BLaER1 treated with 17β-estradiol and CSF1 and Interleukin-3, amounts not matched to agents 10 nM and 100 nM (cell line): ENCODE results near the gene TCFL5.

Source experiments
- H3K27ac ChIP-seq, 11 experiments: shearing (Covaris generic); formaldehyde crosslinking; 2 replicates each; pipeline ENCODE4 v1.8.1; 2022
- H3K27me3 ChIP-seq, 11 experiments: shearing (Covaris generic); formaldehyde crosslinking; 2 replicates each; pipeline ENCODE4 v1.8.1; 2022
- H3K36me3 ChIP-seq, 11 experiments: shearing (Covaris generic); formaldehyde crosslinking; 2 replicates each; pipeline ENCODE4 v1.8.1; 2022
- H3K4me1 ChIP-seq, 10 experiments: shearing (Covaris generic); formaldehyde crosslinking; 2 replicates each; pipeline ENCODE4 v1.8.1; 2022
- H3K4me2 ChIP-seq, 11 experiments: shearing (Covaris generic); formaldehyde crosslinking; 2 replicates each; pipeline ENCODE4 v1.8.1; 2022
- H3K4me3 ChIP-seq, 10 experiments: shearing (Covaris generic); formaldehyde crosslinking; 2 replicates each; pipeline ENCODE4 v1.8.1; 2022
- H3K9ac ChIP-seq, 11 experiments: shearing (Covaris generic); formaldehyde crosslinking; 2 replicates each; pipeline ENCODE4 v1.8.1; 2022
- H3K9me3 ChIP-seq, 11 experiments: shearing (Covaris generic); formaldehyde crosslinking; replicated peaks in 1 of 11; 2 replicates each; pipeline ENCODE4 v1.8.1; 2022
- H4K20me1 ChIP-seq, 11 experiments: shearing (Covaris generic); formaldehyde crosslinking; 2 replicates each; pipeline ENCODE4 v1.8.1; 2022
- Cebpa-rat ChIP-seq, 11 experiments: shearing (Covaris generic); IDR thresholded peaks; 2 replicates each; pipeline ENCODE4 v1.8.1; 2022

Gene TCFL5

DNA sequence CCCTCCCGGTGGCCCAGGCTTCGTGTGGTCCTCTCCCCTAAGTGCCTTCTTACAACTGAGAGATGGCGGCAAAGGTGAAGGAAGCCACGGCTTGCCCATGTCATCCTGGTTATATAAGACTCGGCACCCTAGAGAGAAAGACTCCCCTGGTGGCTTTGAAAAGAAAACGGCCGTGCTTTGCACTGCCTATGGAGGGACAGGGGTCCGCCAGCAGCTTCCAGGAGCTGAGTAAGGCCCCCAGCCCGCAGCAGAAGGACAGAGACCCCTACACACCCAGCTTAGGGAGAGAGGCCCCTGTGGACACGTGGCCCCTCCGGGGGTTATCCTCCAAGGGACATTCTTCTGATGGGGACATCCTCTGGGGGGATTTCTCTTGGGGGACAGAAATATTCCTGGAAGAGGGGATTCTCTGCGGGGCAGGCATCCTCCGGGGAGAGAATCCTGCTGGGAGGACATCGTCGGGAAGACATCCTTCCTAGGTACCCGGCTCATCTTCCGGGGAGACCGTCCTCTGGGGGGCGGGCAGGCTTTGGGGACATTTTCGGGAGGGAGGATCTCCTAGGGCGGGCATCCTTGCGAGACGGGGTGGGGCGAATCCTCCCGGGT, 57.5 kb downstream of the TCFL5 start:
- Histone ChIP-seq H3K4me1 (peaks cover 58 to 70% (median 67%) of the 10 kb centered on the region in 10 experiments), H4K20me1 (peaks cover 31 to 65% (median 45%) of the 10 kb centered on the region in 11 experiments), H3K9ac (peak overlapping the region in 10 of 11 experiments; percentile 1 to 73 (median 66); a peak in 17 of 22 replicates), H3K9me3 (no peaks in the 10 kb centered on the region), H3K36me3 (peaks cover 42 to 60% (median 55%) of the 10 kb centered on the region in 11 experiments), H3K27me3 (no peaks in the 10 kb centered on the region), H3K4me2 (peak overlapping the region; percentile 84 to 99 (median 91)), H3K4me3 (peak overlapping the region in 9 of 10 experiments; percentile 51 to 94 (median 61); a peak in 19 of 20 replicates), H3K27ac (peak overlapping the region in 9 of 11 experiments; percentile 23 to 73 (median 62); a peak in 15 of 22 replicates)
- no peak for TF ChIP-seq Cebpa-rat (IDR thresholded peaks at IDR 0.05)

DNA sequence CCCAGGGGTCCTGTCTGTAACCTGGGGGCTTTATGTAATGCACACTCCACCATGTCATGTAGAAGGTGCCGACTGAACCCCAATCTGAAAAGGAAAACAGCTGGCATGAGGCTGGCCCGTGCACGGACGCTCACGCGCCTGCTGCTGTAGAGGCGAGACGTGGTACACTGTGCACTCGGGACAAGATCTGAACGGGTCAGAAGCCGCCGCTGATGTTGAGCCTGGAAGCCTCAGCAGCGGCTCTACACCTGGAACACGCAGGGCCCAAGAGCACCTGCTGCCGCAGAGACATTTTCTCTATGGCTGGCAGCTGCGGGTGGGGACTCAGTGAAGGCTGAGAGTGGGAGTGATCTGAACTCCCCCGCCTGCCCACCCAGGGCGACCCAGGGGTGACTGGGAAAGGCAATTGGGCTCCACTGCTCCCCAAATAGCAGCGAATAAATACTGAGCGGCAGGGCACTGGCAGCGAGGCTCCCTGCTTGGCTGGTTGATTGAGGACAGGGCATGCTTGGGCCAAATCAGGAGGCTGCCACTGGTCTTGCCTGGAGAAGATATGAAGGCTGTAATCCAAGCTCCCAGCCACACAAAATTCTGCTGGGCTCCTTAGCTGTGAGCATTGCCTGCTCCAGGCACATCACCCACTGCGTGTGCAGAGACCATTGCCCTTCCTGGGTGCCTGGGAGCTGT, 59.5 kb downstream of the TCFL5 start:
- no peak overlapping the region for H3K27ac ChIP-seq

DNA sequence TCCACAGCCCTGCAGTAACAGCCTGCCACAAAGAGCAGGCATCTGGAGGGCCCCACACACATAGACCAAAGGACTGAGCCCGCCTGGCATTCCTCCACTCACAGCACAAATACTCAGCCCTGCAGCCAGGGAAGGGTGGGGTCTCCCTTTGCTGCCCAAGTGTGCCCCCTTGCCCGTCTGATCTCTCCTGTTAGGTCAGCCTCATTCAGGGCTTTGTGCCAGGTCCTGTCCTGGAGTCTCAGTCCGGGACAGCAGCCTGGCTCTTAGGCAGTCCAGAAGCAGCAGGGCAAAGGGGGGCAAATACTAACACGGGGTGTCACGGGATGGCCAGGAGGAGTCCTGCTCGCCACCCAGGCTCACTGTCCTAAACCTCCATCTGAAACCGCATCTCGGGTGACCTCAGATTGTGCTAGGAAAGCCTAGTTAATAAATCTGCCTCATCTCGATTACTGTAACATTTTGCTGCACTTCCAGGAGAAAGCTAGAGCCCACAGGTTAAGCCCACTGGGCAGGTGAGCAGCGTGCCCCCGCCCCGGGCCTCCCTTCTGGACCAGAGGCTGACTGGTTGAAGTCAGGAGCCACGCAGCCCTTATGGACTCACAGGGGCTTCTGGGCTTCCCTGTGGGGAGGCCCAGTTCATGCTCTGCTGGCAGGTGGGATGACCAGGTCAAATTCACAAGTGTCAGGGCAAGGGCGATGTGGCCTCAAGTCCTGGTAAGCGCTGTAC, 60.2 kb downstream of the TCFL5 start:
- no peaks in the 10 kb centered on the region for H3K27me3 ChIP-seq
- H3K27ac ChIP-seq = no peak overlapping the region
- peaks cover 4 to 61% (median 36%) of the 10 kb centered on the region in 11 experiments; a peak in 21 of 22 replicates for H4K20me1 ChIP-seq
- H3K9ac ChIP-seq = peak overlapping the region in 2 of 11 experiments; percentile 15 to 18; a peak in 2 of 22 replicates
- H3K4me2 ChIP-seq = peak overlapping the region in 2 of 11 experiments; percentile 89 to 92; a peak in 2 of 22 replicates
- H3K4me3 ChIP-seq = no peak overlapping the region
- no peaks in the 10 kb centered on the region for H3K9me3 ChIP-seq
- peaks cover 36 to 53% (median 41%) of the 10 kb centered on the region in 11 experiments for H3K36me3 ChIP-seq
- H3K4me1 ChIP-seq = peaks cover 54 to 66% (median 63%) of the 10 kb centered on the region in 10 experiments
- no peak for TF ChIP-seq Cebpa-rat (IDR thresholded peaks at IDR 0.05)

More for the DNA sequence above, 59.5 kb downstream of the TCFL5 start:
- Histone ChIP-seq H3K4me1 (peaks cover 58 to 70% (median 66%) of the 10 kb centered on the region in 10 experiments), H3K4me3 (no peak overlapping the region), H4K20me1 (peaks cover 12 to 65% (median 42%) of the 10 kb centered on the region in 11 experiments), H3K4me2 (peak overlapping the region in 6 of 11 experiments; percentile 84 to 99 (median 90); a peak in 11 of 22 replicates), H3K9ac (peak overlapping the region in 2 of 11 experiments; percentile 18 to 26; a peak in 1 of 22 replicates), H3K36me3 (peaks cover 40 to 59% (median 48%) of the 10 kb centered on the region in 11 experiments), H3K27me3 (no peaks in the 10 kb centered on the region), H3K9me3 (no peaks in the 10 kb centered on the region)
- no peak for TF ChIP-seq Cebpa-rat (IDR thresholded peaks at IDR 0.05)

- Histone ChIP-seq H4K20me1 (peaks cover 0 to 52% (median 30%) of the 10 kb centered on the region in 11 experiments; a peak in 20 of 22 replicates), H3K9me3 (no peaks in the 10 kb centered on the region), H3K4me2 (no peak overlapping the region), H3K36me3 (peaks cover 36 to 49% (median 39%) of the 10 kb centered on the region in 11 experiments), H3K4me3 (no peak overlapping the region), H3K4me1 (peaks cover 50 to 63% (median 59%) of the 10 kb centered on the region in 10 experiments), H3K9ac (peak overlapping the region in 1 of 11 experiments; percentile 15; a peak in 1 of 22 replicates), H3K27me3 (no peaks in the 10 kb centered on the region), H3K27ac (no peak overlapping the region)
- no peak for TF ChIP-seq Cebpa-rat (IDR thresholded peaks at IDR 0.05)
Measured at GRCh38 chr20:62800314-62801259, 61.0 kb downstream of the TCFL5 start.

DNA sequence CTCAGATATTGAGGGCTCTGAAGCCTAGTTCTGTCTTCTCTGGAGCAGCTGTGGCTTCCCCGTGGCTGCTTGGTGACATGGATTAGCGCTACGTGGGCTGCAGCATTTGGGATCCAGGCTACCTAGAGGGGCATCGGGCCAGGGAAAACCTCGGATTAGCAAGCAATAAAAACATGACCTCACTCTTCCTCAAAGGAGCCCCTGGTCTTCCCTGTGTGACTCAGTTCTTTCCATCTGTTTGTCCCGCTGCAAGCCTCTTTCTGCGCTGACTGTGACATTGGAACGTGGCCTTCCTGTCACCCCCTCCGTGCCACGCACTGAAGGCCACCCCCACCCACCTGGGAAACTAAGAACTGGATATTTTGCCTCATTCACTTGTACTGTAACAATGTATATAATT, 61.7 kb downstream of the TCFL5 start:
- Histone ChIP-seq H3K36me3 (peaks cover 36 to 49% (median 39%) of the 10 kb centered on the region in 11 experiments), H3K27me3 (no peaks in the 10 kb centered on the region), H4K20me1 (peaks cover 0 to 50% (median 29%) of the 10 kb centered on the region in 11 experiments; a peak in 15 of 22 replicates), H3K4me3 (no peak overlapping the region), H3K9me3 (no peaks in the 10 kb centered on the region), H3K4me1 (peaks cover 51 to 69% (median 66%) of the 10 kb centered on the region in 10 experiments), H3K9ac (peak overlapping the region in 7 of 11 experiments; percentile 8 to 79 (median 34); a peak in 3 of 22 replicates), H3K4me2 (no peak overlapping the region), H3K27ac (no peak overlapping the region)
- no peak for TF ChIP-seq Cebpa-rat (IDR thresholded peaks at IDR 0.05)

GRCh38 chr20:62799459-62799858, 62.2 kb downstream of the TCFL5 start:
- no peak for TF ChIP-seq Cebpa-rat (IDR thresholded peaks at IDR 0.05)
- H3K4me1 ChIP-seq = peaks cover 55 to 73% (median 70%) of the 10 kb centered on the region in 10 experiments

DNA sequence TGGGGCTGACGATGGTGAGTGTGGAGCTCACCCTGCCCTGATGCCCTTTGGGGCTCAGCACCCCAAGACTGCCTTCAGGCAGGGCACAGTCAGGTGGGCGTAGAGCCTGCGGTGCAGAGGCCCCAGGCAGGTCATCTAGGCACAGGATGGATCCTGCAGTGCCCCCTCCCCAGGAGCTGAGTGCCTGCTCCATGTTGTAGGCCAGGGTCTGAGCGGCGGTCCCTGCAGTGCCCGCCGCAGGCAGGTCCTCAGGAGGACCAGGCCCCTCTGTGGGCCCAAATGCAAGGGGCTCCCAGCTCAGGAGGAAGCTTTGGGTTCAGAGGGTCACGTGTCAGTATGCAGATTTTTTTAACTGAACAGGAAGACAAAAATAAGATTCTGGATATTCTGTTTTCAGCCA, 62.6 kb downstream of the TCFL5 start:
- Histone ChIP-seq H3K9ac (peak overlapping the region in 6 of 11 experiments; percentile 14 to 79 (median 61); a peak in 8 of 22 replicates), H3K4me3 (no peak overlapping the region), H3K9me3 (no peaks in the 10 kb centered on the region), H3K36me3 (peaks cover 36 to 49% (median 39%) of the 10 kb centered on the region in 11 experiments), H3K27me3 (no peaks in the 10 kb centered on the region), H3K4me1 (peaks cover 52 to 72% (median 68%) of the 10 kb centered on the region in 10 experiments), H3K27ac (no peak overlapping the region; a peak in 1 of 22 replicates), H4K20me1 (peaks cover 0 to 50% (median 29%) of the 10 kb centered on the region in 11 experiments; a peak in 15 of 22 replicates), H3K4me2 (peak overlapping the region in 8 of 11 experiments; percentile 15 to 99 (median 92); a peak in 11 of 22 replicates)
- TF ChIP-seq Cebpa-rat (IDR thresholded peaks at IDR 0.05) = no peak

More at GRCh38 chr20:62799459-62799858, 62.2 kb downstream of the TCFL5 start:
- Histone ChIP-seq H3K27me3 (no peaks in the 10 kb centered on the region), H3K36me3 (peaks cover 36 to 49% (median 39%) of the 10 kb centered on the region in 11 experiments), H3K9me3 (no peaks in the 10 kb centered on the region), H4K20me1 (peaks cover 0 to 50% (median 29%) of the 10 kb centered on the region in 11 experiments; a peak in 15 of 22 replicates), H3K27ac (no peak overlapping the region), H3K9ac (peak overlapping the region in 7 of 11 experiments; percentile 8 to 79 (median 35); a peak in 5 of 22 replicates), H3K4me2 (peak overlapping the region in 3 of 11 experiments; percentile 37 to 98 (median 95); a peak in 4 of 22 replicates), H3K4me3 (no peak overlapping the region)
